H1 (cell line): Measurements from ENCODE around the gene DNAH1. TPM values are rescaled to one million over a fixed set of nuclear protein-coding genes. Genes with fewer than 3 reads are reported as not detected.

Experiments used
- CHD2 ChIP-seq: IDR thresholded peaks from 2 replicates; pipeline ENCODE4 v1.6.1; 2012; ENCODE audit warnings: low read length, improper control_type of control experiment
- GTF2F1 ChIP-seq: IDR thresholded peaks from 2 replicates; pipeline ENCODE4 v1.6.1; 2012; ENCODE audit warnings: low read depth, low read length, improper control_type of control experiment, borderline replicate concordance
- polyA plus RNA-seq, 7 experiments: library from polyadenylated mRNA; depleted of rRNA in 3 of 7; stranded (reverse) in 5 of 7; unstranded in 2 of 7; fragments of >200 nt in 5 of 7; fragments of 200-250 nt in 2 of 7; gene quantifications; 1 replicate in 5 of 7; 2 replicates in 1 of 7; 4 replicates in 1 of 7; pipeline versions ENCODE4 v1.2.1 to v1.2.3, GENCODE V29; 2011 to 2013; ENCODE audit warnings: missing spikeins in 2 of 7, mixed read lengths in 2 of 7
- total RNA-seq: library from RNA; stranded (reverse); fragmentation: NEBNext Ultra II Directional; extraction: Animal tissue kit (Norgen Biotek cat#: 25700); gene quantifications from 2 replicates; pipeline ENCODE4 v1.2.1, GENCODE V29; 2021
- TF ChIP-seq, protein P1 (sequence below): IDR thresholded peaks from 2 replicates; pipeline ENCODE4 v1.6.1; 2012; ENCODE audit warnings: low read length, inconsistent platforms

DNAH1 gene
- total and polyA plus RNA-seq, 2 of the 8 experiments (the other 6 are each of a cell fraction or from before 2014, with no cell fraction given) = 1.0 to 1.5 TPM

DNA sequence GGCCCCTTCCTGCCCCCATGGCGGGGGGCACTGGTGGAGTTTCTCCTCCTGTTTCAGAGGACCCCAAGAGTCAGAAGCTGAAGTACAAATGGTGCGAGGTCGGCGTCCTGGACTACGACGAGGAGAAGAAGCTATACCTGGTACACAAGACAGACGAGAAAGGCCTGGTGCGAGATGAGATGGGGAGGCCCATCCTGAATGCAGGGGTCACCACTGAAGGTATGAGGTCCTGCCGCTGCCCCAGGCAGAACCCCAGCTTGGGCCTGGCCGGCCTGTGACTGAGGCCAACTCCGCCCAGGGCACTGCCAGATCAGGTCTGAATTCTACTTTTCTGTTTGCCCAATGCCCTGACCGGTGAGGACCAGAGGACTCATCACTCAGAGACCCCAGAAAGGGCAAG, 15.0 kb downstream of the DNAH1 start (continued):
- TF ChIP-seq, protein P1, sequence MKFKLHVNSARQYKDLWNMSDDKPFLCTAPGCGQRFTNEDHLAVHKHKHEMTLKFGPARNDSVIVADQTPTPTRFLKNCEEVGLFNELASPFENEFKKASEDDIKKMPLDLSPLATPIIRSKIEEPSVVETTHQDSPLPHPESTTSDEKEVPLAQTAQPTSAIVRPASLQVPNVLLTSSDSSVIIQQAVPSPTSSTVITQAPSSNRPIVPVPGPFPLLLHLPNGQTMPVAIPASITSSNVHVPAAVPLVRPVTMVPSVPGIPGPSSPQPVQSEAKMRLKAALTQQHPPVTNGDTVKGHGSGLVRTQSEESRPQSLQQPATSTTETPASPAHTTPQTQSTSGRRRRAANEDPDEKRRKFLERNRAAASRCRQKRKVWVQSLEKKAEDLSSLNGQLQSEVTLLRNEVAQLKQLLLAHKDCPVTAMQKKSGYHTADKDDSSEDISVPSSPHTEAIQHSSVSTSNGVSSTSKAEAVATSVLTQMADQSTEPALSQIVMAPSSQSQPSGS = no peak
- no peak for TF ChIP-seq GTF2F1
- TF ChIP-seq CHD2 = no peak
